Tibial nerve (tissue), 4 donors: ENCODE data around the gene NDUFV1.

Experiments
- CTCF ChIP-seq, 5 experiments: fragments of 200-600 bp in 3 of 5; fragments of 450-650 bp in 2 of 5; sonication (generic) in 3 of 5; IDR thresholded peaks; one replicate each; pipeline ENCODE4 v1.5.1; 2016 to 2019; ENCODE audit warnings: antibody characterized with exemption in 5 of 5, mild to moderate bottlenecking in 3 of 5, moderate library complexity in 2 of 5
- EP300 ChIP-seq, 2 donors: sonication (generic); formaldehyde crosslinking; IDR thresholded peaks; one replicate each; pipeline ENCODE4 v1.6.1; 2017; ENCODE audit warnings: antibody characterized with exemption in 2 of 2, mild to moderate bottlenecking in 1 of 2

GRCh38 chr11:67616431-67617242, 9.9 kb downstream of the NDUFV1 start:
- TF ChIP-seq CTCF (IDR thresholded peaks at IDR 0.05), result no peak
- TF ChIP-seq EP300 (IDR thresholded peaks at IDR 0.05), result no peak
